A673 (cell line): Measurements from ENCODE around the gene KRTAP4-4. TPM values are rescaled to one million over a fixed set of nuclear protein-coding genes. Genes with fewer than 3 reads are reported as not detected.
"Not testable (repeated sequence)": the region's sequence is repeated elsewhere in the genome, so short reads cannot be mapped to it uniquely, and the experiment has no call there.

Experiments used
- BruUV-seq: library from RNA; stranded (reverse); fragments of 400-500 nt; replicated peaks from 2 replicates; lab custom pipeline; 2021; lab: Mats Ljungman, UMichigan
- CTCF ChIA-PET: fragments of 300-600 bp; sonication (Branson Sonifier 250); formaldehyde crosslinking; loops from one replicate; lab custom pipeline; 2022; ENCODE audit warnings: antibody characterized with exemption; lab: Charles Lee
- POLR2A ChIA-PET: fragments of 300-600 bp; sonication (Branson Sonifier 250); formaldehyde crosslinking; loops from one replicate; lab custom pipeline; 2022; ENCODE audit warnings: antibody characterized with exemption; ENCODE audit not compliant: low non-redundant PET; lab: Charles Lee
- DNase-seq: peaks from one replicate; pipeline ENCODE4 v3.0.0-alpha.2; 2015; ENCODE audit warnings: low spot score
- H3K27ac ChIP-seq: fragments of 200-600 bp; sonication (generic); 2 replicates; pipeline ENCODE4 v1.5.1; 2016; ENCODE audit warnings: mixed run types, low read depth, mild to moderate bottlenecking, mixed read lengths, antibody characterized with exemption, low read length; ENCODE audit not compliant: poor library complexity, severe bottlenecking
- H3K27me3 ChIP-seq: fragments of 200-600 bp; sonication (generic); replicated peaks from 2 replicates; pipeline ENCODE4 v1.6.1; 2017; ENCODE audit warnings: mixed run types, low read depth, mild to moderate bottlenecking, mixed read lengths, antibody characterized with exemption, low read length; ENCODE audit not compliant: insufficient read depth, poor library complexity
- H3K36me3 ChIP-seq: fragments of 200-600 bp; sonication (generic); 2 replicates; pipeline ENCODE4 v1.6.1; 2016; ENCODE audit warnings: mixed run types, mild to moderate bottlenecking, mixed read lengths, antibody characterized with exemption, low read length; ENCODE audit not compliant: insufficient read depth, poor library complexity, severe bottlenecking
- H3K4me1 ChIP-seq: fragments of 200-600 bp; sonication (generic); 2 replicates; pipeline ENCODE4 v1.6.1; 2017; ENCODE audit warnings: mixed run types, mild to moderate bottlenecking, mixed read lengths, antibody characterized with exemption, low read length; ENCODE audit not compliant: insufficient read depth, poor library complexity, severe bottlenecking
- H3K4me3 ChIP-seq: fragments of 200-600 bp; sonication (generic); 2 replicates; pipeline ENCODE4 v1.5.1; 2016; ENCODE audit warnings: low read depth, mixed run types, mild to moderate bottlenecking, mixed read lengths, low read length; ENCODE audit not compliant: poor library complexity, severe bottlenecking
- H3K9me3 ChIP-seq: fragments of 200-600 bp; sonication (generic); 2 replicates; pipeline ENCODE4 v1.6.1; 2016; ENCODE audit warnings: mixed run types, low read depth, mild to moderate bottlenecking, mixed read lengths, antibody characterized with exemption, low read length; ENCODE audit not compliant: poor library complexity, severe bottlenecking
- CTCF ChIP-seq: fragments of 300-800, 200-600 bp; sonication (generic); conservative IDR thresholded peaks from 2 replicates; pipeline ENCODE4 v1.5.1; 2017; ENCODE audit warnings: low read depth, mild to moderate bottlenecking, antibody characterized with exemption, low read length, moderate library complexity, mixed read lengths
- EZH2 ChIP-seq: fragments of 200-600 bp; sonication (generic); IDR thresholded peaks from 2 replicates; pipeline ENCODE4 v1.6.1; 2017; ENCODE audit warnings: borderline replicate concordance, low read depth, mild to moderate bottlenecking, mixed read lengths, antibody characterized with exemption, low read length; ENCODE audit not compliant: poor library complexity, severe bottlenecking
- intact Hi-C: fragments of 100-400 bp; cut with micrococcal nuclease; formaldehyde crosslinking; loops from one replicate; pipeline ENCODE4 v1.10.0; 2022; ENCODE audit not compliant: unreplicated experiment
- total RNA-seq: library from RNA; stranded (reverse); gene quantifications from 2 replicates; pipeline ENCODE4 v1.2.3, GENCODE V29; 2021

The KRTAP4-4 gene
- total RNA-seq, 1 experiment from 2014 or later, result not detected

GRCh38 chr17:41140360-41141131 is 20.0 kb downstream of the KRTAP4-4 start, which contains the start of gene KRTAP4-6:
Gene KRTAP4-6 (minus strand): TSS chr17:41140544. CDS start chr17:41140487, 57 bp downstream.
- Histone ChIP-seq H3K27ac (no peak within 1 kb of the TSS), H3K27me3 (no peaks in the 10 kb centered on the region), H3K36me3 (no peaks in the 10 kb centered on the region), H3K9me3 (peaks cover 21% of the 10 kb centered on the region), H3K4me3 (no peak within 1 kb of the TSS), H3K4me1 (peaks cover 3% of the 10 kb centered on the region)
- POLR2A ChIA-PET, result no interaction called here
- BruUV-seq, result no TSS peak
- intact Hi-C loops, result no loop called here
- TF ChIP-seq EZH2 (no peak), CTCF (no peak)
- DNase-seq, result no peak
- CTCF ChIA-PET, result no interaction called here

DNA sequence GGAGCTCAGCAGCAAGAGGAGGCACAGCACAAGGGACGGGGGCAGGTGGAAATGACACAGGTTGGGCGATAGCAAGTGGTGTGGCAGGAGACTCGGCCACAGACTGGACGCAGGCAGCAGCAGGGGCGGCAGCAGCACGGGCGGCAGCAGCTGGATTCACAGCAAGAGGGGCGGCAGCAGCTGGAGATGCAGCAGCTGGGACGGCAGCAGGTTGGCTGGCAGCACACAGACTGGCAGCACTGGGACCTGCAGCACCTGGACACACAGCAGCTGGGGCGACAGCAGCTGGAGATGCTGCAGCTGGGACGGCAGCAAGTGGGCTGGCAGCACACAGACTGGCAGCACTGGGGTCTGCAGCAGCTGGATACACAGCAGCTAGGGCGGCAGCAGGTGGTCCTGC is 20.7 kb downstream of the KRTAP4-4 start:
- peaks cover 21% of the 10 kb centered on the region for H3K9me3 ChIP-seq
- POLR2A ChIA-PET, H3K4me1 ChIP-seq, H3K36me3 ChIP-seq, CTCF ChIA-PET, H3K27ac ChIP-seq, intact Hi-C loops, H3K27me3 ChIP-seq, BruUV-seq, H3K4me3 ChIP-seq, DNase-seq: not testable (repeated sequence)

DNA sequence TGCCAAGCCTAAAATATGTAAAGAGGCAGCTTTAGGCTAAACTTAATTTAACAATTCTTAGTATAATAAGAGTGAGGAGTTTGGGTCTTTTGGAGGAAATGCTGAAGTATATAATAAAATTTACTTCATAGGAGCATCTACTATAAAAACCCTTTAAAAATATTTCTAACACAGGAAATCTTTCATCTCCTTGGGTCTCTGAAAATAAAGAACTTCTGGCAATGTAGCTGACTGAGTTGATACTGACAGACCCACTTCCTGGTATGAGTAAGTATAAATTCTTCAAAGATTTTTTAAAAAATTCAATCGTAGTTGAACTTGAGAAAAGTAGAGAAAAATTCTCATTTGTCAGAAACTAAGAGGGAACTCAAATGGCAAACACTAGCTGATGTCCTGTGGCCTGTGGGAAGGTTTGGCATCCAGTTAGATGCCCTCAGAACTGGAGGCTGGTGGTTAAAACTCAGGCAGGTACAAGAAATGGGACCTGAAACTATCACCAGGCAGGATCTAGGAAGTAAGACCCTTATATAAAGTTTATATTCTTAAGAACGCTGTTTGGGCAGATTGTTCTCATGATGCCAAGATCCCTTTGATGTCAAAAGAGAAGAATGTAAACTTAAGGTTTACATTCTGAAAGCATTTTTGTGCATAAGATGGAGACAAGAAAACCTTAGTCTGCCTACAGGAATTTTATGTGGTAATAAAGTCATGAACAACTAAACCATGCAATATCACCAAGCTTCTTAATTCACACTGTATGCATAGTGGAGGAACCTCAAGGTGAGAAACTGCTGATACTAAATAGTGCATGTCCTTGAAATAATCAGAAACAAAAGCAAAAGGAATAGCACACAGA is 26.4 kb downstream of the KRTAP4-4 start:
- no peaks in the 10 kb centered on the region for H3K27me3 ChIP-seq
- no peak overlapping the region for H3K27ac ChIP-seq
- intact Hi-C loops, result no loop called here
- H3K9me3 ChIP-seq, result no peaks in the 10 kb centered on the region
- TF ChIP-seq EZH2 (no peak), CTCF (no peak)
- H3K4me1 ChIP-seq, result no peaks in the 10 kb centered on the region
- H3K36me3 ChIP-seq, result no peaks in the 10 kb centered on the region
- no peak for DNase-seq
- no TSS peak for BruUV-seq
- ChIA-PET POLR2A (no interaction called here), CTCF (no interaction called here)
- no peak overlapping the region for H3K4me3 ChIP-seq
